SK-N-SH (cell line): ENCODE data around the gene CNOT11. TPM values are rescaled to one million over a fixed set of nuclear protein-coding genes. Genes with fewer than 3 reads are reported as not detected.

Experiments
- CTCF ChIA-PET: fragments of 300-600, 350-600 bp; formaldehyde crosslinking; extraction: SDS; loops from one replicate; lab custom pipeline; 2021; lab: Yijun Ruan, JAX
- POLR2A ChIA-PET: fragments of 350-600 bp; sonication (Branson Sonifier 250); formaldehyde crosslinking; extraction: SDS; loops from one replicate; lab custom pipeline; 2020; ENCODE audit warnings: antibody characterized with exemption, inconsistent platforms; lab: Yijun Ruan, JAX
- DNase-seq: peaks from one replicate; pipeline ENCODE4 v3.0.0; 2012
- H2AFZ ChIP-seq: fragments of 200-600 bp; sonication (generic); 2 replicates; pipeline ENCODE4 v1.8.1; 2016; ENCODE audit warnings: antibody characterized with exemption, mild to moderate bottlenecking, low read depth
- H3F3A ChIP-seq: fragments of 200-600 bp; sonication (generic); replicated peaks from 2 replicates; pipeline ENCODE3; 2016; ENCODE audit warnings: antibody characterized with exemption, mild to moderate bottlenecking; ENCODE audit not compliant: insufficient read depth
- H3K27ac ChIP-seq, 2 experiments: fragments of 200-500 bp in 1 of 2; fragments of 200-600 bp in 1 of 2; sonication (Bioruptor generic) in 1 of 2; sonication (generic), shearing (Covaris generic) in 1 of 2; 2 replicates each; pipeline versions ENCODE4 v1.5.1 to v1.6.1; 2014 to 2016; ENCODE audit warnings: low read depth in 2 of 2, inconsistent platforms in 1 of 2, low read length in 1 of 2, mild to moderate bottlenecking in 1 of 2, mixed read lengths in 1 of 2
- H3K27me3 ChIP-seq: fragments of 200-600 bp; sonication (generic), shearing (Covaris generic); 2 replicates; pipeline ENCODE4 v1.6.1; 2016; ENCODE audit warnings: mixed run types; ENCODE audit not compliant: insufficient read depth
- H3K36me3 ChIP-seq, 2 experiments: fragments of 200-500 bp in 1 of 2; fragments of 200-600 bp in 1 of 2; sonication (Bioruptor generic) in 1 of 2; sonication (generic) in 1 of 2; replicated peaks in 1 of 2; 2 replicates each; pipeline versions ENCODE3 to v1.5.1; 2014 to 2016; ENCODE audit warnings: low read length in 1 of 2, mild to moderate bottlenecking in 1 of 2; ENCODE audit not compliant: insufficient read depth in 2 of 2, control insufficient read depth in 1 of 2
- H3K4me1 ChIP-seq, 2 experiments: fragments of 200-500 bp in 1 of 2; fragments of 200-600 bp in 1 of 2; sonication (Bioruptor generic) in 1 of 2; sonication (generic), shearing (Covaris generic) in 1 of 2; 2 replicates each; pipeline versions ENCODE4 v1.5.1 to v1.6.1; 2014 to 2016; ENCODE audit warnings: low read depth in 1 of 2, low read length in 1 of 2, mixed run types in 1 of 2; ENCODE audit not compliant: insufficient read depth in 2 of 2, control insufficient read depth in 1 of 2
- H3K4me2 ChIP-seq: fragments of 200-600 bp; sonication (generic), shearing (Covaris generic); 2 replicates; pipeline ENCODE4 v1.6.1; 2017; ENCODE audit warnings: mixed run types
- H3K4me3 ChIP-seq, 2 experiments: fragments of 200-500 bp in 1 of 2; fragments of 200-600 bp in 1 of 2; sonication (Bioruptor generic) in 1 of 2; sonication (generic), shearing (Covaris generic) in 1 of 2; 2 replicates each; pipeline versions ENCODE4 v1.5.1 to v1.8.1; 2014 to 2016; ENCODE audit warnings: low read depth in 2 of 2, inconsistent platforms in 1 of 2, low read length in 1 of 2, mild to moderate bottlenecking in 1 of 2, mixed read lengths in 1 of 2, moderate library complexity in 1 of 2
- H3K79me2 ChIP-seq: fragments of 200-600 bp; sonication (generic); 2 replicates; pipeline ENCODE4 v1.8.1; 2017; ENCODE audit warnings: mild to moderate bottlenecking; ENCODE audit not compliant: insufficient read depth
- H3K9ac ChIP-seq: fragments of 200-600 bp; sonication (generic); 2 replicates; pipeline ENCODE4 v1.6.1; 2017; ENCODE audit warnings: mixed run types
- H3K9me2 ChIP-seq: fragments of 200-600 bp; sonication (generic); 2 replicates; pipeline ENCODE4 v1.6.1; 2017; ENCODE audit warnings: mixed run types
- H3K9me3 ChIP-seq: fragments of 200-600 bp; sonication (generic); 2 replicates; pipeline ENCODE4 v1.6.1; 2017; ENCODE audit warnings: mixed run types, mild to moderate bottlenecking, moderate library complexity
- H4K20me1 ChIP-seq: fragments of 200-600 bp; sonication (generic); 2 replicates; pipeline ENCODE4 v1.6.1; 2017; ENCODE audit warnings: mild to moderate bottlenecking, mixed run types; ENCODE audit not compliant: insufficient read depth
- ELF1 ChIP-seq: IDR thresholded peaks from 2 replicates; pipeline ENCODE4 v1.4.0; 2012
- EP300 ChIP-seq, 2 experiments: IDR thresholded peaks; 2 replicates each; pipeline versions ENCODE4 v1.4.0 to v1.6.1; 2012; ENCODE audit warnings: borderline replicate concordance in 1 of 2, low read depth in 1 of 2, low read length in 1 of 2
- EZH2phosphoT487 ChIP-seq: fragments of 200-600 bp; sonication (generic); IDR thresholded peaks from 2 replicates; pipeline ENCODE4 v1.6.1; 2017; ENCODE audit warnings: low read depth, mixed run types, mild to moderate bottlenecking, antibody characterized with exemption, moderate library complexity, borderline replicate concordance
- FOSL2 ChIP-seq: IDR thresholded peaks from 2 replicates; pipeline ENCODE4 v1.4.0; 2012; ENCODE audit warnings: low read depth, mild to moderate bottlenecking, moderate library complexity, borderline replicate concordance
- FOXM1 ChIP-seq: IDR thresholded peaks from 2 replicates; pipeline ENCODE4 v1.4.0; 2012; ENCODE audit warnings: low read depth, mild to moderate bottlenecking
- GABPA ChIP-seq: IDR thresholded peaks from 2 replicates; pipeline ENCODE4 v1.4.0; 2012; ENCODE audit warnings: low read depth, mild to moderate bottlenecking
- JUND ChIP-seq: IDR thresholded peaks from 2 replicates; pipeline ENCODE4 v1.4.0; 2012
- MEF2A ChIP-seq: IDR thresholded peaks from 2 replicates; pipeline ENCODE4 v1.4.0; 2012; ENCODE audit warnings: low read depth, borderline replicate concordance
- MXI1 ChIP-seq: IDR thresholded peaks from 2 replicates; pipeline ENCODE4 v1.6.1; 2012; ENCODE audit warnings: mild to moderate bottlenecking, low read depth, low read length, improper control_type of control experiment
- RFX5 ChIP-seq: IDR thresholded peaks from 2 replicates; pipeline ENCODE4 v1.6.1; 2012; ENCODE audit warnings: mild to moderate bottlenecking, improper control_type of control experiment, low read length
- RXRA ChIP-seq: IDR thresholded peaks from 2 replicates; pipeline ENCODE4 v1.4.0; 2012; ENCODE audit warnings: low read depth, mild to moderate bottlenecking, borderline replicate concordance
- SIN3A ChIP-seq: IDR thresholded peaks from 2 replicates; pipeline ENCODE4 v1.6.1; 2012; ENCODE audit warnings: low read depth, mild to moderate bottlenecking, low read length, moderate library complexity, borderline replicate concordance
- SMC3 ChIP-seq: IDR thresholded peaks from 2 replicates; pipeline ENCODE4 v1.6.1; 2012; ENCODE audit warnings: low read depth, low read length, improper control_type of control experiment
- TAF1 ChIP-seq: IDR thresholded peaks from 2 replicates; pipeline ENCODE4 v1.6.1; 2012; ENCODE audit warnings: low read depth, mild to moderate bottlenecking, low read length, moderate library complexity, borderline replicate concordance
- TCF12 ChIP-seq: IDR thresholded peaks from 2 replicates; pipeline ENCODE4 v1.4.0; 2012
- YY1 ChIP-seq: IDR thresholded peaks from 2 replicates; pipeline ENCODE4 v1.4.0; 2012; ENCODE audit warnings: low read depth, mild to moderate bottlenecking
- WGBS: methylation state at CpG from one replicate; pipeline ENCODE4 v1.1.6; 2017; ENCODE audit warnings: low lambda C conversion rate; 5-methylcytosine and 5-hydroxymethylcytosine counted together
- polyA plus RNA-seq, 3 experiments: library from polyadenylated mRNA; depleted of rRNA; stranded (reverse); fragments of >200 nt; gene quantifications; 2 replicates each; pipeline ENCODE4 v1.2.3, GENCODE V29; 2012
- TF ChIP-seq, protein P1 (sequence below): fragments of 150-350 bp; IDR thresholded peaks from 2 replicates; pipeline ENCODE4 v1.6.1; 2016; ENCODE audit warnings: mild to moderate bottlenecking, low read depth, low read length
- TF ChIP-seq, protein P2 (sequence below): fragments of 150-350 bp; IDR thresholded peaks from 2 replicates; pipeline ENCODE4 v1.6.1; 2017; ENCODE audit warnings: antibody characterized with exemption, low read length, low read depth, borderline replicate concordance
- TF ChIP-seq, protein P3 (sequence below): IDR thresholded peaks from 2 replicates; pipeline ENCODE4; 2012
- TF ChIP-seq, protein P4 (sequence below): IDR thresholded peaks from 2 replicates; pipeline ENCODE4 v1.4.0; 2012; ENCODE audit warnings: low read depth, borderline replicate concordance

CNOT11 gene
- polyA plus RNA-seq, 1 of the 3 experiments (the other 2 are of a cell fraction), result 38.4 TPM

GRCh38 chr2:101264360-101264939 is 11.8 kb downstream of the CNOT11 start (continued):
- TF ChIP-seq TAF1 (no peak), RFX5 (no peak), ELF1 (no peak), MXI1 (no peak), SIN3A (no peak)
- TF ChIP-seq, all 33 proteins: peak for 0

- Histone ChIP-seq H3K9ac (no peak overlapping the region), H4K20me1 (no peaks in the 10 kb centered on the region), H2AFZ (no peak overlapping the region), H3K27me3 (no peaks in the 10 kb centered on the region), H3F3A (peaks cover 6% of the 10 kb centered on the region), H3K79me2 (peaks cover 22% of the 10 kb centered on the region; the same call in 1 of the 2 replicates), H3K4me3 (no peak overlapping the region), H3K9me3 (no peaks in the 10 kb centered on the region), H3K9me2 (no peaks in the 10 kb centered on the region), H3K36me3 (peaks cover 69 to 73% of the 10 kb centered on the region in 2 experiments), H3K27ac (no peak overlapping the region), H3K4me2 (no peak overlapping the region), H3K4me1 (no peaks in the 10 kb centered on the region)
- WGBS, result 85% methylated on average over 11 of the region's 11 CpGs
- TF ChIP-seq FOSL2, result no peak
- no peak for TF ChIP-seq FOXM1
- TF ChIP-seq, protein P1, sequence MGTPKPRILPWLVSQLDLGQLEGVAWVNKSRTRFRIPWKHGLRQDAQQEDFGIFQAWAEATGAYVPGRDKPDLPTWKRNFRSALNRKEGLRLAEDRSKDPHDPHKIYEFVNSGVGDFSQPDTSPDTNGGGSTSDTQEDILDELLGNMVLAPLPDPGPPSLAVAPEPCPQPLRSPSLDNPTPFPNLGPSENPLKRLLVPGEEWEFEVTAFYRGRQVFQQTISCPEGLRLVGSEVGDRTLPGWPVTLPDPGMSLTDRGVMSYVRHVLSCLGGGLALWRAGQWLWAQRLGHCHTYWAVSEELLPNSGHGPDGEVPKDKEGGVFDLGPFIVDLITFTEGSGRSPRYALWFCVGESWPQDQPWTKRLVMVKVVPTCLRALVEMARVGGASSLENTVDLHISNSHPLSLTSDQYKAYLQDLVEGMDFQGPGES, result no peak
- TF ChIP-seq, protein P2, sequence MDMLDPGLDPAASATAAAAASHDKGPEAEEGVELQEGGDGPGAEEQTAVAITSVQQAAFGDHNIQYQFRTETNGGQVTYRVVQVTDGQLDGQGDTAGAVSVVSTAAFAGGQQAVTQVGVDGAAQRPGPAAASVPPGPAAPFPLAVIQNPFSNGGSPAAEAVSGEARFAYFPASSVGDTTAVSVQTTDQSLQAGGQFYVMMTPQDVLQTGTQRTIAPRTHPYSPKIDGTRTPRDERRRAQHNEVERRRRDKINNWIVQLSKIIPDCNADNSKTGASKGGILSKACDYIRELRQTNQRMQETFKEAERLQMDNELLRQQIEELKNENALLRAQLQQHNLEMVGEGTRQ, result no peak
- TF ChIP-seq EP300 (IDR thresholded peaks at IDR 0.05; ENCODE audit: borderline replicate concordance in 1 of 2, low read depth in 1 of 2, low read length in 1 of 2), result no peak
- no peak for TF ChIP-seq MEF2A
- TF ChIP-seq, protein P3, sequence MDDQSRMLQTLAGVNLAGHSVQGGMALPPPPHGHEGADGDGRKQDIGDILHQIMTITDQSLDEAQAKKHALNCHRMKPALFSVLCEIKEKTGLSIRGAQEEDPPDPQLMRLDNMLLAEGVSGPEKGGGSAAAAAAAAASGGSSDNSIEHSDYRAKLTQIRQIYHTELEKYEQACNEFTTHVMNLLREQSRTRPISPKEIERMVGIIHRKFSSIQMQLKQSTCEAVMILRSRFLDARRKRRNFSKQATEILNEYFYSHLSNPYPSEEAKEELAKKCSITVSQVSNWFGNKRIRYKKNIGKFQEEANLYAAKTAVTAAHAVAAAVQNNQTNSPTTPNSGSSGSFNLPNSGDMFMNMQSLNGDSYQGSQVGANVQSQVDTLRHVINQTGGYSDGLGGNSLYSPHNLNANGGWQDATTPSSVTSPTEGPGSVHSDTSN, result no peak
- no peak for TF ChIP-seq RXRA
- no peak for TF ChIP-seq TCF12
- no peak for TF ChIP-seq TAF1
- no peak for TF ChIP-seq GABPA
- no peak for TF ChIP-seq RFX5
- TF ChIP-seq, protein P4, sequence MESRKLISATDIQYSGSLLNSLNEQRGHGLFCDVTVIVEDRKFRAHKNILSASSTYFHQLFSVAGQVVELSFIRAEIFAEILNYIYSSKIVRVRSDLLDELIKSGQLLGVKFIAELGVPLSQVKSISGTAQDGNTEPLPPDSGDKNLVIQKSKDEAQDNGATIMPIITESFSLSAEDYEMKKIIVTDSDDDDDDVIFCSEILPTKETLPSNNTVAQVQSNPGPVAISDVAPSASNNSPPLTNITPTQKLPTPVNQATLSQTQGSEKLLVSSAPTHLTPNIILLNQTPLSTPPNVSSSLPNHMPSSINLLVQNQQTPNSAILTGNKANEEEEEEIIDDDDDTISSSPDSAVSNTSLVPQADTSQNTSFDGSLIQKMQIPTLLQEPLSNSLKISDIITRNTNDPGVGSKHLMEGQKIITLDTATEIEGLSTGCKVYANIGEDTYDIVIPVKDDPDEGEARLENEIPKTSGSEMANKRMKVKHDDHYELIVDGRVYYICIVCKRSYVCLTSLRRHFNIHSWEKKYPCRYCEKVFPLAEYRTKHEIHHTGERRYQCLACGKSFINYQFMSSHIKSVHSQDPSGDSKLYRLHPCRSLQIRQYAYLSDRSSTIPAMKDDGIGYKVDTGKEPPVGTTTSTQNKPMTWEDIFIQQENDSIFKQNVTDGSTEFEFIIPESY, result no peak
- no peak for TF ChIP-seq YY1
- no peak for TF ChIP-seq EZH2phosphoT487
- TF ChIP-seq SMC3, result no peak
- no peak for TF ChIP-seq ELF1
- no peak for TF ChIP-seq JUND
- ChIA-PET CTCF (interaction anchor here (1.1 kb wide), 1 partner anchor 14 kb away, joined by 3 read pairs; no protein-coding TSS in a partner anchor), POLR2A (no interaction called here)
- no peak for DNase-seq
Observed at GRCh38 chr2:101265893-101266499, 13.3 kb downstream of the CNOT11 start.
